H9 (cell line): ENCODE measurements around the gene NFAM1. TPM values are rescaled to one million over a fixed set of nuclear protein-coding genes. Genes with fewer than 3 reads are reported as not detected.

ENCODE experiments used
- DNase-seq: peaks from one replicate; pipeline ENCODE4 v3.0.0-alpha.2; 2017
- H2AFZ ChIP-seq: one replicate; pipeline ENCODE4 v1.6.1; 2013; ENCODE audit warnings: mild to moderate bottlenecking, low read length, control low read depth, moderate library complexity
- H2AK5ac ChIP-seq: 2 replicates; pipeline ENCODE4 v1.6.1; 2013; ENCODE audit warnings: low read length, control low read depth, mixed read lengths; ENCODE audit not compliant: insufficient read length
- H2BK120ac ChIP-seq: one replicate; pipeline ENCODE4 v1.6.1; 2013; ENCODE audit warnings: low read depth, mild to moderate bottlenecking, low read length, control low read depth, inconsistent platforms; ENCODE audit not compliant: poor library complexity, severe bottlenecking
- H2BK12ac ChIP-seq: 2 replicates; pipeline ENCODE4 v1.6.1; 2013; ENCODE audit warnings: low read length, control low read depth, mixed read lengths, low read depth; ENCODE audit not compliant: insufficient read length
- H2BK15ac ChIP-seq: 2 replicates; pipeline ENCODE4 v1.6.1; 2013; ENCODE audit warnings: low read depth, low read length, control low read depth
- H2BK20ac ChIP-seq: one replicate; pipeline ENCODE4 v1.6.1; 2013; ENCODE audit warnings: low read depth, mild to moderate bottlenecking, low read length, control low read depth, inconsistent platforms; ENCODE audit not compliant: poor library complexity, severe bottlenecking
- H2BK5ac ChIP-seq: 2 replicates; pipeline ENCODE4 v1.6.1; 2013; ENCODE audit warnings: low read length, control low read depth, mixed read lengths; ENCODE audit not compliant: insufficient read length
- H3K14ac ChIP-seq: 2 replicates; pipeline ENCODE4 v1.6.1; 2013; ENCODE audit warnings: low read length, control low read depth; ENCODE audit not compliant: insufficient read depth
- H3K18ac ChIP-seq: 2 replicates; pipeline ENCODE4 v1.6.1; 2013; ENCODE audit warnings: low read depth, mild to moderate bottlenecking, mixed read lengths, low read length, control low read depth; ENCODE audit not compliant: insufficient read length
- H3K23ac ChIP-seq: 2 replicates; pipeline ENCODE4 v1.6.1; 2013; ENCODE audit warnings: low read length, control low read depth, mixed read lengths, low read depth; ENCODE audit not compliant: insufficient read length
- H3K23me2 ChIP-seq: 2 replicates; pipeline ENCODE4 v1.6.1; 2013; ENCODE audit warnings: low read depth, mild to moderate bottlenecking, mixed read lengths, low read length, control low read depth; ENCODE audit not compliant: insufficient read length, poor library complexity, severe bottlenecking
- H3K27ac ChIP-seq: 2 replicates; pipeline ENCODE4 v1.5.1; 2013; ENCODE audit warnings: low read length, control low read depth, mixed read lengths, low read depth; ENCODE audit not compliant: insufficient read length
- H3K27me3 ChIP-seq: 2 replicates; pipeline ENCODE4 v1.6.1; 2013; ENCODE audit warnings: low read length, control low read depth, inconsistent platforms; ENCODE audit not compliant: insufficient read depth
- H3K4ac ChIP-seq: 2 replicates; pipeline ENCODE4 v1.6.1; 2013; ENCODE audit warnings: low read depth, mild to moderate bottlenecking, control low read depth, inconsistent platforms, low read length, moderate library complexity
- H3K4me1 ChIP-seq: 2 replicates; pipeline ENCODE4 v1.6.1; 2013; ENCODE audit warnings: low read length, control low read depth, inconsistent platforms; ENCODE audit not compliant: insufficient read depth
- H3K4me2 ChIP-seq: 2 replicates; pipeline ENCODE4 v1.6.1; 2013; ENCODE audit warnings: low read length, control low read depth, mixed read lengths; ENCODE audit not compliant: insufficient read length, insufficient read depth
- H3K56ac ChIP-seq: 2 replicates; pipeline ENCODE4 v1.6.1; 2013; ENCODE audit warnings: low read depth, mild to moderate bottlenecking, mixed read lengths, low read length, control low read depth; ENCODE audit not compliant: insufficient read length
- H3K79me1 ChIP-seq: 2 replicates; pipeline ENCODE4 v1.6.1; 2013; ENCODE audit warnings: low read depth, mild to moderate bottlenecking, moderate library complexity, low read length, control low read depth, inconsistent platforms; ENCODE audit not compliant: insufficient read depth, poor library complexity, severe bottlenecking
- H3K79me2 ChIP-seq: 2 replicates; pipeline ENCODE4 v1.6.1; 2013; ENCODE audit warnings: low read length, control low read depth, inconsistent platforms; ENCODE audit not compliant: insufficient read depth
- H3K9ac ChIP-seq: 2 replicates; pipeline ENCODE4 v1.6.1; 2013; ENCODE audit warnings: low read length, control low read depth, mixed read lengths; ENCODE audit not compliant: insufficient read length; ENCODE audit errors: extremely low read depth
- H3K9me3 ChIP-seq: one replicate; pipeline ENCODE4 v1.6.1; 2013; ENCODE audit warnings: low read depth, low read length, inconsistent platforms; ENCODE audit not compliant: control insufficient read depth
- H3T11ph ChIP-seq: one replicate; pipeline ENCODE4 v1.6.1; 2013; ENCODE audit warnings: mild to moderate bottlenecking, low read length, control low read depth, inconsistent platforms
- H4K20me1 ChIP-seq: one replicate; pipeline ENCODE4 v1.6.1; 2013; ENCODE audit not compliant: control insufficient read depth, insufficient read length, insufficient read depth
- H4K5ac ChIP-seq: 2 replicates; pipeline ENCODE4 v1.6.1; 2013; ENCODE audit warnings: low read depth, mild to moderate bottlenecking, mixed read lengths, low read length, control low read depth; ENCODE audit not compliant: insufficient read length
- H4K8ac ChIP-seq: replicated peaks from 2 replicates; pipeline ENCODE4 v1.6.1; 2013; ENCODE audit warnings: low read length, control low read depth, mixed read lengths, low read depth; ENCODE audit not compliant: insufficient read length
- H4K91ac ChIP-seq: 2 replicates; pipeline ENCODE4 v1.6.1; 2013; ENCODE audit warnings: low read depth, mild to moderate bottlenecking, moderate library complexity, mixed read lengths, low read length, control low read depth; ENCODE audit not compliant: insufficient read length
- H3K27ac Mint-ChIP-seq, 3 experiments: 2 replicates in 2 of 3; 3 replicates in 1 of 3; pipeline ENCODE4 v1.8.0; 2020 to 2021; ENCODE audit warnings: mixed read lengths in 3 of 3, mild to moderate bottlenecking in 1 of 3, moderate library complexity in 1 of 3
- H3K27me3 Mint-ChIP-seq: 2 replicates; pipeline ENCODE4 v1.8.0; 2021; ENCODE audit warnings: low read depth, mild to moderate bottlenecking, moderate library complexity, mixed read lengths
- H3K36me3 Mint-ChIP-seq, 3 experiments: 2 replicates in 2 of 3; 3 replicates in 1 of 3; pipeline ENCODE4 v1.8.0; 2020 to 2021; ENCODE audit warnings: low read depth in 3 of 3, mixed read lengths in 3 of 3; ENCODE audit not compliant: insufficient read depth in 1 of 3
- H3K4me1 Mint-ChIP-seq, 2 experiments: 2 replicates each; pipeline ENCODE4 v1.8.0; 2020; ENCODE audit warnings: mixed read lengths in 2 of 2
- H3K4me3 Mint-ChIP-seq, 2 experiments: 2 replicates in 1 of 2; 3 replicates in 1 of 2; pipeline ENCODE4 v1.8.0; 2020 to 2021; ENCODE audit warnings: mild to moderate bottlenecking in 2 of 2, mixed read lengths in 2 of 2, moderate library complexity in 1 of 2
- H3K9me3 Mint-ChIP-seq, 2 experiments: 2 replicates in 1 of 2; 3 replicates in 1 of 2; pipeline ENCODE4 v1.8.0; 2020; ENCODE audit warnings: mild to moderate bottlenecking in 2 of 2, mixed read lengths in 2 of 2, moderate library complexity in 1 of 2
- WGBS: extraction: QIAGEN DNeasy Blood & Tissue Kit; methylation state at CpG from one replicate; pipeline ENCODE4 v1.1.7; 2013; ENCODE audit warnings: missing lambda C conversion rate, low lambda C conversion rate, mixed read lengths; ENCODE audit not compliant: insufficient read length; ENCODE audit errors: extremely low coverage; 5-methylcytosine and 5-hydroxymethylcytosine counted together
- total RNA-seq: library from RNA; stranded (reverse); gene quantifications from 2 replicates; pipeline ENCODE4 v1.2.1, GENCODE V29; 2021
- TF ChIP-seq, protein P1 (sequence below): fragments of 200-600 bp; sonication (generic); conservative IDR thresholded peaks from 3 replicates; pipeline ENCODE4 v1.8.0; 2021; ENCODE audit warnings: antibody characterized with exemption, mild to moderate bottlenecking

The NFAM1 gene
- total RNA-seq, 1 experiment from 2014 or later = 0.68 TPM

DNA sequence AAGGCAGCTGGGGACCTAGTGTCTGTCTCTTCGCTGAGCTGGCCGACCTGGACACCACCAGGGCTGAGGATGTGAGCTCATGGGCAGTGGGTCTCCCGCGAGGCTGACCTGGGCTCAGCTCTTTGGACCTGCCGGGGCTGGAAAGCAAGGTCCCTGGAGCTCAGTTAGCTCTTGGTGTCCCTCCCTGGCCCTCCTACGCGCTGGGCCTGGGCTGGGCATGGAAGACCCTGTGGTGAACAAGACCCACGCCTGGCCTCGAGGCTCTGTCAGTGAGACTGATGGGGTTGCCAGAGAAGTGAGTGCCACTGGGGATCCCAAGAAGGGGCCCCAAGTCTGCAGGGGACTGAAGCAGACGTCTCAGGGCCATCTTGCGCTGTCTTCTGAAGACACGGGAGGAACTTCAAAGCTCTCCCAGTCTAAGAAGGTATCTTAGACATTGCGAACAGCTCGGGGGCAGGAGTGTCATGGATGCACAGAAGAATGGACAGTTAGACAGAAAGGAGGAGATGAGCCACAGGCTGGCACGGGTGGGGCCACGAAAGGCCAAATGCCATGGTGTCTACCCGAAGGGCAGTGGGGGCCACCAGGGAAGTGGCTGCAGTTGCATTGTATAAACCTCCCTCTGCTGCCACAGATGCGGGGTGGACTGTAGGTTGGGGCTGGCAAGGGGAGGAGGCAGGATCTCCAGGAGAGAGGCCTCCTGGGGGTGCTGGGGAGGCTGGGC is 31.2 kb downstream of the NFAM1 start:
- Histone ChIP-seq H4K20me1 (no peaks in the 10 kb centered on the region), H2BK12ac (no peak overlapping the region), H3K23me2 (no peaks in the 10 kb centered on the region), H3K27me3 (no peaks in the 10 kb centered on the region), H3K56ac (no peak overlapping the region), H3T11ph (no peak overlapping the region), H2BK15ac (no peak overlapping the region), H3K9me3 (no peaks in the 10 kb centered on the region), H2AFZ (no peak overlapping the region), H3K18ac (no peak overlapping the region), H2AK5ac (no peak overlapping the region), H3K79me2 (no peaks in the 10 kb centered on the region), H2BK20ac (no peak overlapping the region), H3K4me2 (no peak overlapping the region), H3K4me1 (no peaks in the 10 kb centered on the region), H4K5ac (no peak overlapping the region), H2BK5ac (no peak overlapping the region), H2BK120ac (no peak overlapping the region), H3K23ac (no peak overlapping the region), H3K4ac (no peak overlapping the region), H3K14ac (peak overlapping the region; percentile 28; the same call in 1 of the 2 replicates), H3K79me1 (no peaks in the 10 kb centered on the region), H3K9ac (no peak overlapping the region), H3K27ac (no peak overlapping the region), H4K91ac (no peak overlapping the region), H4K8ac (no peak overlapping the region)
- TF ChIP-seq, protein P1, sequence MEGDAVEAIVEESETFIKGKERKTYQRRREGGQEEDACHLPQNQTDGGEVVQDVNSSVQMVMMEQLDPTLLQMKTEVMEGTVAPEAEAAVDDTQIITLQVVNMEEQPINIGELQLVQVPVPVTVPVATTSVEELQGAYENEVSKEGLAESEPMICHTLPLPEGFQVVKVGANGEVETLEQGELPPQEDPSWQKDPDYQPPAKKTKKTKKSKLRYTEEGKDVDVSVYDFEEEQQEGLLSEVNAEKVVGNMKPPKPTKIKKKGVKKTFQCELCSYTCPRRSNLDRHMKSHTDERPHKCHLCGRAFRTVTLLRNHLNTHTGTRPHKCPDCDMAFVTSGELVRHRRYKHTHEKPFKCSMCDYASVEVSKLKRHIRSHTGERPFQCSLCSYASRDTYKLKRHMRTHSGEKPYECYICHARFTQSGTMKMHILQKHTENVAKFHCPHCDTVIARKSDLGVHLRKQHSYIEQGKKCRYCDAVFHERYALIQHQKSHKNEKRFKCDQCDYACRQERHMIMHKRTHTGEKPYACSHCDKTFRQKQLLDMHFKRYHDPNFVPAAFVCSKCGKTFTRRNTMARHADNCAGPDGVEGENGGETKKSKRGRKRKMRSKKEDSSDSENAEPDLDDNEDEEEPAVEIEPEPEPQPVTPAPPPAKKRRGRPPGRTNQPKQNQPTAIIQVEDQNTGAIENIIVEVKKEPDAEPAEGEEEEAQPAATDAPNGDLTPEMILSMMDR = no peak
- H3K4me3 Mint-ChIP-seq = no peak overlapping the region
- no peaks in the 10 kb centered on the region; a peak in 1 of 5 replicates for H3K9me3 Mint-ChIP-seq
- no peaks in the 10 kb centered on the region for H3K36me3 Mint-ChIP-seq
- peaks cover 28% of the 10 kb centered on the region for H3K27me3 Mint-ChIP-seq
- DNase-seq = no peak
- peaks cover 25 to 38% of the 10 kb centered on the region in 2 experiments for H3K4me1 Mint-ChIP-seq
- WGBS = no CpG with 5 or more reads among the region's 18 CpGs
- peak overlapping the region in 1 of 3 experiments; percentile 72; a peak in 1 of 7 replicates for H3K27ac Mint-ChIP-seq
